Fibroblast of lung (primary cell): ENCODE data around the gene FTSJ1. TPM values are rescaled to one million over a fixed set of nuclear protein-coding genes. Genes with fewer than 3 reads are reported as not detected.

Source experiments
- DNase-seq, 2 donors: peaks; one replicate each; pipeline versions ENCODE4 v3.0.0 to v3.0.0-alpha.2; 2010; ENCODE audit warnings: low read depth in 2 of 2
- H2AFZ ChIP-seq: 2 replicates; pipeline ENCODE4 v1.5.1; 2012; ENCODE audit warnings: low read length, control low read depth, inconsistent platforms
- H3K27ac ChIP-seq: 2 replicates; pipeline ENCODE4 v1.5.1; 2011; ENCODE audit warnings: low read length, control low read depth; ENCODE audit not compliant: insufficient read depth
- H3K27me3 ChIP-seq: 2 replicates; pipeline ENCODE4 v1.5.1; 2011; ENCODE audit warnings: mild to moderate bottlenecking, low read length; ENCODE audit not compliant: control insufficient read depth, insufficient read depth
- H3K36me3 ChIP-seq: 2 replicates; pipeline ENCODE4 v1.5.1; 2011; ENCODE audit warnings: low read length; ENCODE audit not compliant: control insufficient read depth, insufficient read depth
- H3K4me1 ChIP-seq: 2 replicates; pipeline ENCODE4 v1.5.1; 2011; ENCODE audit warnings: low read length; ENCODE audit not compliant: control insufficient read depth, insufficient read depth; ENCODE audit errors: extremely low read depth
- H3K4me2 ChIP-seq: 2 replicates; pipeline ENCODE4 v1.5.1; 2011; ENCODE audit warnings: low read length, control low read depth; ENCODE audit not compliant: insufficient read depth; ENCODE audit errors: extremely low read depth
- H3K4me3 ChIP-seq, 4 experiments: fragments of 200-600 bp in 1 of 4; sonication (generic) in 1 of 4; replicated peaks in 1 of 4; 2 replicates each; pipeline ENCODE4 v1.5.1; 2011 to 2016; ENCODE audit warnings: low read length in 4 of 4, low read depth in 3 of 4, mild to moderate bottlenecking in 3 of 4, control low read depth in 2 of 4, inconsistent platforms in 1 of 4, mixed read lengths in 1 of 4; ENCODE audit not compliant: insufficient read depth in 1 of 4; ENCODE audit errors: control extremely low read depth in 1 of 4
- H3K79me2 ChIP-seq: 2 replicates; pipeline ENCODE4 v1.5.1; 2012; ENCODE audit warnings: mild to moderate bottlenecking, low read length, inconsistent platforms; ENCODE audit not compliant: control insufficient read depth, insufficient read depth
- H3K9ac ChIP-seq: 2 replicates; pipeline ENCODE4 v1.5.1; 2011; ENCODE audit warnings: mild to moderate bottlenecking, low read length, control low read depth; ENCODE audit not compliant: insufficient read depth
- H3K9me3 ChIP-seq: 2 replicates; pipeline ENCODE4 v1.5.1; 2012; ENCODE audit warnings: low read depth, low read length; ENCODE audit not compliant: control insufficient read depth, insufficient read depth
- H4K20me1 ChIP-seq: 2 replicates; pipeline ENCODE4 v1.5.1; 2011; ENCODE audit warnings: low read length; ENCODE audit not compliant: control insufficient read depth, insufficient read depth; ENCODE audit errors: extremely low read depth
- EZH2 ChIP-seq: IDR thresholded peaks from 2 replicates; pipeline ENCODE4 v1.5.1; 2012; ENCODE audit warnings: low read length, control low read depth, mild to moderate bottlenecking; ENCODE audit errors: missing control alignments
- polyA plus RNA-seq, 2 donors: library from polyadenylated mRNA; depleted of rRNA in 1 of 2; stranded (reverse) in 1 of 2; unstranded in 1 of 2; fragments of >200 nt; gene quantifications; 2 replicates each; pipeline ENCODE4 v1.2.1, GENCODE V29; 2011 to 2012; ENCODE audit warnings: missing spikeins in 1 of 2
- total RNA-seq: library from RNA; depleted of rRNA; stranded (reverse); fragments of >200 nt; gene quantifications from 2 replicates; pipeline ENCODE4 v1.2.1, GENCODE V29; 2014
- TF ChIP-seq, protein P1 (sequence below), 2 donors: IDR thresholded peaks in 1 of 2; conservative IDR thresholded peaks in 1 of 2; 1 replicate in 1 of 2; 2 replicates in 1 of 2; pipeline ENCODE4 v1.5.1; 2011 to 2012; ENCODE audit warnings: low read length in 2 of 2, control low read depth in 1 of 2, inconsistent platforms in 1 of 2, low read depth in 1 of 2, mild to moderate bottlenecking in 1 of 2

Gene FTSJ1
- total and polyA plus RNA-seq, 2 donors (not counting 1 experiment from before 2014, with no cell fraction given) = 29.4 to 30.2 TPM

DNA sequence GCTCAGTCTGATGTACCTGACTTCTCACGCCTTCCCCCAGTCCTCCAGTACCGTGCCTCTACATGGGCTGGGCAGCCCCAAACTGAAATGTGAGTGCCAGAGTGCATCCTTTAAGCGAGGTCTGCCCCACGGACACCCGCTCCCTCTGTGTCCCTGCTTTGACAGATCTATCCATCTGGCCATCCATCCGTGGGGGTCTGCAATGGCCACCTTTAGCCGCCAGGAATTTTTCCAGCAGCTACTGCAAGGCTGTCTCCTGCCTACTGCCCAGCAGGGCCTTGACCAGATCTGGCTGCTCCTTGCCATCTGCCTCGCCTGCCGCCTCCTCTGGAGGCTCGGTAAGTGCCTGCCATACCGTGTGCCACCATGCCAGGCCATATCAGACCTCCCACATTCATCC, 33.6 kb downstream of the FTSJ1 start:
- no peaks in the 10 kb centered on the region for H3K4me1 ChIP-seq
- H3K27ac ChIP-seq = no peak overlapping the region
- no peaks in the 10 kb centered on the region for H3K36me3 ChIP-seq
- no peaks in the 10 kb centered on the region for H3K9me3 ChIP-seq
- H3K4me2 ChIP-seq = peak overlapping the region; percentile 87
- no peak for TF ChIP-seq EZH2
- TF ChIP-seq, protein P1, sequence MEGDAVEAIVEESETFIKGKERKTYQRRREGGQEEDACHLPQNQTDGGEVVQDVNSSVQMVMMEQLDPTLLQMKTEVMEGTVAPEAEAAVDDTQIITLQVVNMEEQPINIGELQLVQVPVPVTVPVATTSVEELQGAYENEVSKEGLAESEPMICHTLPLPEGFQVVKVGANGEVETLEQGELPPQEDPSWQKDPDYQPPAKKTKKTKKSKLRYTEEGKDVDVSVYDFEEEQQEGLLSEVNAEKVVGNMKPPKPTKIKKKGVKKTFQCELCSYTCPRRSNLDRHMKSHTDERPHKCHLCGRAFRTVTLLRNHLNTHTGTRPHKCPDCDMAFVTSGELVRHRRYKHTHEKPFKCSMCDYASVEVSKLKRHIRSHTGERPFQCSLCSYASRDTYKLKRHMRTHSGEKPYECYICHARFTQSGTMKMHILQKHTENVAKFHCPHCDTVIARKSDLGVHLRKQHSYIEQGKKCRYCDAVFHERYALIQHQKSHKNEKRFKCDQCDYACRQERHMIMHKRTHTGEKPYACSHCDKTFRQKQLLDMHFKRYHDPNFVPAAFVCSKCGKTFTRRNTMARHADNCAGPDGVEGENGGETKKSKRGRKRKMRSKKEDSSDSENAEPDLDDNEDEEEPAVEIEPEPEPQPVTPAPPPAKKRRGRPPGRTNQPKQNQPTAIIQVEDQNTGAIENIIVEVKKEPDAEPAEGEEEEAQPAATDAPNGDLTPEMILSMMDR (conservative IDR thresholded peaks at IDR 0.05 in 1 of 2, IDR thresholded peaks at IDR 0.05 in 1 of 2; ENCODE audit: low read depth in 1 of 2, low read length in 2 of 2) = no peak
- H3K27me3 ChIP-seq = no peaks in the 10 kb centered on the region
- no peaks in the 10 kb centered on the region for H3K79me2 ChIP-seq
- H3K9ac ChIP-seq = no peak overlapping the region
- peak overlapping the region; percentile 86 for H2AFZ ChIP-seq
- no peaks in the 10 kb centered on the region for H4K20me1 ChIP-seq
- peak overlapping the region; percentile 59 to 74 (median 67) for H3K4me3 ChIP-seq
- no peak for DNase-seq

DNA sequence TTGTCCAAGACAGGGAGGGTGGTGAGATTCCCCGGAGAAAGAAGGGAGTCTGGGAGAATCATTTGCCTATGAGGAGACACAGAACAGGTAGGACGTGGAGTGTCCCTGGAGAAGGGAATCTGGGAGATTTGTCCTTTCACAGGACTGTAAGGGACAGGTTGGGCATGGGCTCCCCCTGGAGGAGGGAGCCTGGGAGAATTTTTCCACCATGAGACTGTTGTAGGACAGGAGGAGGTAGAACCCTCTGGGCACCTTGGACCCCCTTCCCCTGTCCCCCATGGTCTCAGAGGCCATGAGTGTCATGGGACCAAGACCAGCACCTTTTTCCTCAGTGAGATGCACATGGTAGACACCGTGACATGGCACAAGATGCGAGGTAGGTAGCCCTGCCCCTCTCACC, 35.6 kb downstream of the FTSJ1 start:
- DNase-seq = no peak
- H3K36me3 ChIP-seq = no peaks in the 10 kb centered on the region
- H3K4me1 ChIP-seq = no peaks in the 10 kb centered on the region
- no peaks in the 10 kb centered on the region for H3K27me3 ChIP-seq
- no peak overlapping the region for H3K27ac ChIP-seq
- no peak overlapping the region for H3K4me2 ChIP-seq
- no peaks in the 10 kb centered on the region for H4K20me1 ChIP-seq
- no peaks in the 10 kb centered on the region for H3K9me3 ChIP-seq
- no peak overlapping the region for H2AFZ ChIP-seq
- H3K4me3 ChIP-seq = no peak overlapping the region
- no peaks in the 10 kb centered on the region for H3K79me2 ChIP-seq
- TF ChIP-seq, protein P1 (conservative IDR thresholded peaks at IDR 0.05 in 1 of 2, IDR thresholded peaks at IDR 0.05 in 1 of 2; ENCODE audit: low read depth in 1 of 2, low read length in 2 of 2) = peak; percentile 39 to 48
- TF ChIP-seq EZH2 = no peak
- H3K9ac ChIP-seq = no peak overlapping the region

- no peak overlapping the region for H3K4me2 ChIP-seq
- TF ChIP-seq, protein P1 (conservative IDR thresholded peaks at IDR 0.05 in 1 of 2, IDR thresholded peaks at IDR 0.05 in 1 of 2; ENCODE audit: low read depth in 1 of 2, low read length in 2 of 2) = no peak
- TF ChIP-seq EZH2 = no peak
- H3K9me3 ChIP-seq = no peaks in the 10 kb centered on the region
- no peak for DNase-seq
- no peaks in the 10 kb centered on the region for H3K79me2 ChIP-seq
- no peaks in the 10 kb centered on the region for H4K20me1 ChIP-seq
- H3K36me3 ChIP-seq = no peaks in the 10 kb centered on the region
- no peak overlapping the region for H3K27ac ChIP-seq
- H3K4me1 ChIP-seq = no peaks in the 10 kb centered on the region
- no peak overlapping the region for H2AFZ ChIP-seq
- no peaks in the 10 kb centered on the region for H3K27me3 ChIP-seq
- no peak overlapping the region for H3K4me3 ChIP-seq
- no peak overlapping the region for H3K9ac ChIP-seq
Measured at GRCh38 chrX:48512371-48512935, 36.5 kb downstream of the FTSJ1 start.
